ENCODE results near the gene ZNF653.

The ZNF653 gene

GRCh38 chr19:11519138-11519537 lies 13.5 kb upstream of the ZNF653 start:
- DNase-seq (ENCODE audit: low read depth), result no peak

- no peak for DNase-seq (ENCODE audit: low read depth)
Observed at GRCh38 chr19:11513946-11514345, 8.3 kb upstream of the ZNF653 start.

- DNase-seq (ENCODE audit: low read depth), result no peak
Observed at GRCh38 chr19:11510444-11510843, 4.8 kb upstream of the ZNF653 start.

- DNase-seq (ENCODE audit: low read depth), result no peak
Observed at GRCh38 chr19:11507370-11508078, 1.9 kb upstream of the ZNF653 start.

- no peak for DNase-seq (ENCODE audit: low read depth)
Observed at GRCh38 chr19:11506967-11507366, 1.3 kb upstream of the ZNF653 start.

- no peak for DNase-seq (ENCODE audit: low read depth)
Observed at GRCh38 chr19:11506101-11506555, 489 bp upstream of the ZNF653 start.

GRCh38 chr19:11505032-11505503 lies 571 bp downstream of the ZNF653 start:
- DNase-seq (ENCODE audit: low read depth), result peak; percentile 79

- no peak for DNase-seq (ENCODE audit: low read depth)
Observed at GRCh38 chr19:11504502-11505031, 1.1 kb downstream of the ZNF653 start.

GRCh38 chr19:11499890-11500420 lies 5.7 kb downstream of the ZNF653 start:
- no peak for DNase-seq (ENCODE audit: low read depth)

- DNase-seq (ENCODE audit: low read depth), result no peak
Observed at GRCh38 chr19:11499220-11499726, 6.4 kb downstream of the ZNF653 start.

- DNase-seq (ENCODE audit: low read depth), result peak; percentile 51
Observed at GRCh38 chr19:11496391-11497163, 9.1 kb downstream of the ZNF653 start.

- DNase-seq (ENCODE audit: low read depth), result no peak
Observed at GRCh38 chr19:11495885-11496284, 9.8 kb downstream of the ZNF653 start.

GRCh38 chr19:11495481-11495880 lies 10.2 kb downstream of the ZNF653 start:
- DNase-seq (ENCODE audit: low read depth), result no peak

- DNase-seq (ENCODE audit: low read depth), result no peak
Observed at GRCh38 chr19:11494634-11495285, 10.9 kb downstream of the ZNF653 start.

- DNase-seq (ENCODE audit: low read depth), result no peak
Observed at GRCh38 chr19:11489378-11489777, 16.3 kb downstream of the ZNF653 start.

GRCh38 chr19:11486661-11487503 lies 18.8 kb downstream of the ZNF653 start:
- no peak for DNase-seq (ENCODE audit: low read depth)

- no peak for DNase-seq (ENCODE audit: low read depth)
Observed at GRCh38 chr19:11485245-11485837, 20.3 kb downstream of the ZNF653 start.

- DNase-seq (ENCODE audit: low read depth), result no peak
Observed at GRCh38 chr19:11483366-11484111, 22.1 kb downstream of the ZNF653 start.

- DNase-seq (ENCODE audit: low read depth), result peak; percentile 47
Observed at GRCh38 chr19:11482384-11483050, 23.1 kb downstream of the ZNF653 start.

All from HS-27A (cell line).